SHP77 treated with DMSO at 0.1 percent for 48 hours (cell line): ENCODE data around the gene HCN4.

ENCODE experiments used
- DNase-seq: peaks from one replicate; lab custom pipeline; 2025; lab: John Stamatoyannopoulos, UW

HCN4 gene

GRCh38 chr15:73296609-73297353, 72.0 kb downstream of the HCN4 start:
- DNase-seq: no peak

- DNase-seq: no peak
Observed at GRCh38 chr15:73295630-73296286, 73.0 kb downstream of the HCN4 start.

GRCh38 chr15:73293773-73294172, 75.0 kb downstream of the HCN4 start:
- no peak for DNase-seq

GRCh38 chr15:73291441-73291840, 77.3 kb downstream of the HCN4 start:
- DNase-seq: no peak

DNA sequence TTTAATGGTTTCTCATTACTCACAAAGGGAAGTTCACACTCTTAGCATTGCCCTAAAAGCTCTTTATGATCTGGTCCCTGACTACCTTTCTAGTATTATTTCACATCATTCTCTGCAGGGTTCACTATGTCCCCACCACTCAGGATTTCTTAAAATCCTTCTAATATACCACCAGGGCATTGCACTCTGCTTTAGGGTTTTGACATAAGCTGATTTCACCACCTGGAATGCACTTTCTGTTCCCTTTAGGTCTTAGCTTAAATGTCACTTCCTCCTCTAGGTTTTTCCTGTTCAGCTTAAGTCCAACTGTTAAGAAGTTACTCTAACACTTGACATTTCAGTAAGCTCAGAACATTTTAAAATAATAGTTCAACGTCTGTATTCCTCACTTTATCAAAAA, 81.7 kb downstream of the HCN4 start:
- DNase-seq: no peak

DNA sequence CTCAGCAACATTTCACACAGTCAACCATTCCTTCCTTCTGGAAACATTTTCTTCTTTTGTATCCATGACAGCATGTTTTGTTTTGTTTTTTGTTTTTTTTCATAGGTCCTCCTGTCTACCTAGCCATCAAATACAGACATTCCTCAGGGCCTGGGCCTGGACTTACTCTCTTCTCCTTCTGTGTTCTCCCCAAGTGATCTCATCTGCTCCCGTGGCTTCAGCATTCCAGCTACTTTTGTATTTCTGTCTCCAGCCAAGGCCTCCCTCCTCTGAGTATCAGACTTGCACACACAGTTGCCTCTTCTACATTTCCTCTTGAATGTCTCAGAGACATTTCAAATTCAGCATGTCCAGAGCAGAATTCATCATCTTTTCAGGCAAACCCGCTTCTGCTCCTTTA, 82.4 kb downstream of the HCN4 start:
- DNase-seq: no peak

GRCh38 chr15:73284090-73284716, 84.6 kb downstream of the HCN4 start:
- no peak for DNase-seq

DNA sequence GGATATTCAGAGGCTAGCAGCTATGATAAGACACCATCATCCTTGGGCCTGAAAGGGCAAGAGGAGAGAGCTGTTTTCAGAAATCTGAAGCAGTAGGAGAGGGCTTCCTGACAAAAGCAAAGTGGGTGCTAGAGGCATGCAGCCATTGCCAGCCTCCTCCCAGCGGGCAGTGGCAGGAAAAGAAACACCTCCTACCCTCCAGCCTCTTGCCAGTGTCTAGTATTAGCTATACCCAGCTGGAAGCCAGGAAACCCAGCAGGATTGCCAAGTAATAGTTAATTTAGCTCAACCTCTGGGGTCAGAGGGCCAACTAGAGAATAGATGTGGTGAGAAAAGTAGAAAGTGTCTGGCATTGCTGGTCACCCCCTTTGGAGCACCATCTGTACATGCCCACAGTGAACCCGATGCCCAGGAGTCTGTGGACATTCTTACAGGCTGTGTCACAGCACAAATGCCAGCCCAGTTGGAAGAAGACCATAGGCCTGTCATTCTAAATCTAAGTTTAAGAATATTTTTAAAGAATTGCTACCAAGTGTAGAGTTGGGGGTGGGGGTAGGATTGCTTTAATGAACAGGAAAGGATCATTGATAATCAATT, 85.3 kb downstream of the HCN4 start:
- no peak for DNase-seq

DNA sequence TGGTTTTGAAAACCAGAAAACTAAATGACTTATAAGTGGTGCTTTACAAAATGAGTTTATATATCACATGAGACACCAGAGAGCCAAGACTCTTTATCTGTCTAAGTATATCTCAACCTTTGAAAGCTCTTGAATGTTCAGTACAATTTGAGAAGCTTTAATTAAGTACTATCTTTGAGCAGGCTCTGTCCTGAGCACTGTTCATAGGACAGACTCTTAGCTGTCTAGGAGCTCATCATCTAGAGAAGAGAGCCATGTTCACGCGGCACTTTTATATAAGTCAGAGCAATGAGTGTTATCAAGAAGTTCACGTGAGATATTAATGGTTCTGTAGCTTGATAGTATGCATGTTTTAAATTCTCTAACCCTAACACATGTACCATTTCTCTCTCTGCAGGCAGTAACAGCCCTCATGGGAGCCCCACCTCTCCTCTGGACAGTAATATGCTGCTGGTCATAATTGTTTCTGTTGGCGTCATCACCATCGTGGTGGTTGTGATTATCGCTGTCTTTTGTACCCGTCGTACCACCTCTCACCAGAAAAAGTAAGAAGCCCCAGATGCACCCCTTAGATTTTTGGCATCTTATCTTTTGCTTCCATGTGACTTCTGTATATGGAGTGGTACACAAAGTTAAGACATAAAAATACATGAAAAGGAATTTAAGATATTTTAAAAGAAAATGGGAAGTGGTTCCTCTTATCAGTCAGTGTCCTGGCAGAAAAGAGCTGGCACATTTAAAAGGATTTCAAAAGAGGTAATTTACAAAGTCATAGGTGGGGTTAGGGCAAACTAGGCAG, 86.0 kb downstream of the HCN4 start:
- no peak for DNase-seq

- no peak for DNase-seq
Observed at GRCh38 chr15:73275862-73276261, 92.9 kb downstream of the HCN4 start.

- no peak for DNase-seq
Observed at GRCh38 chr15:73273181-73274002, 95.4 kb downstream of the HCN4 start.

GRCh38 chr15:73270366-73271097, 98.2 kb downstream of the HCN4 start:
- DNase-seq: no peak
